Rectal smooth muscle tissue (tissue), 1 donor: ENCODE data around the gene GPC6.
"Not testable (repeated sequence)": the region's sequence is repeated elsewhere in the genome, so short reads cannot be mapped to it uniquely, and the experiment has no call there.

Source experiments
- H3K27ac ChIP-seq: one replicate; pipeline ENCODE4 v1.7.0; 2013; ENCODE audit warnings: low read depth, low read length, inconsistent platforms
- H3K27me3 ChIP-seq: one replicate; pipeline ENCODE4 v1.7.0; 2013; ENCODE audit warnings: low read length; ENCODE audit not compliant: control insufficient read depth, insufficient read depth
- H3K36me3 ChIP-seq: one replicate; pipeline ENCODE4 v1.7.0; 2013; ENCODE audit warnings: low read length; ENCODE audit not compliant: control insufficient read depth, insufficient read depth
- H3K4me1 ChIP-seq: one replicate; pipeline ENCODE4 v1.7.0; 2013; ENCODE audit warnings: low read length; ENCODE audit not compliant: control insufficient read depth, insufficient read depth
- H3K4me3 ChIP-seq: one replicate; pipeline ENCODE4 v1.7.0; 2013; ENCODE audit warnings: low read length
- H3K9ac ChIP-seq: one replicate; pipeline ENCODE4 v1.7.0; 2013; ENCODE audit warnings: low read length

The GPC6 gene

DNA sequence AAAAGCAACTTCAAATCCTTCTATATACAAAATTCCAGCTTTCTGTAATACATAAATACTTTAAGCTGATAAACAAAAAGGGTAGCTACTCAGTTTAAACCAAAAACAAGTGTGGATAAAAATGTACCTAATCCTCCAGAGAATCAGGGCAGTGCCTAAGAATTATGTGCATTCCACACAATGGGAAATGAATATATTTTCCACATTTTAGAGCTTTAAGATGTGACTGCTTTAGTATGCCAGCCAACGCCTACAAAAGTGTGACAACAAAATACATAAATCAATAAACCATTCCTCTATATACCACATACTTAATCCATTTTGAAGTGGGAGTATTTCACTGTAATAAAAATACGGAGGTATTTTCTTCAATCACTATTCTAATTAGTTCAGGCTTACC is 977.6 kb downstream of the GPC6 start:
- Histone ChIP-seq H3K27ac (no peak overlapping the region), H3K36me3 (no peaks in the 10 kb centered on the region), H3K27me3 (no peaks in the 10 kb centered on the region), H3K4me3 (no peak overlapping the region), H3K4me1 (no peaks in the 10 kb centered on the region), H3K9ac (no peak overlapping the region)

DNA sequence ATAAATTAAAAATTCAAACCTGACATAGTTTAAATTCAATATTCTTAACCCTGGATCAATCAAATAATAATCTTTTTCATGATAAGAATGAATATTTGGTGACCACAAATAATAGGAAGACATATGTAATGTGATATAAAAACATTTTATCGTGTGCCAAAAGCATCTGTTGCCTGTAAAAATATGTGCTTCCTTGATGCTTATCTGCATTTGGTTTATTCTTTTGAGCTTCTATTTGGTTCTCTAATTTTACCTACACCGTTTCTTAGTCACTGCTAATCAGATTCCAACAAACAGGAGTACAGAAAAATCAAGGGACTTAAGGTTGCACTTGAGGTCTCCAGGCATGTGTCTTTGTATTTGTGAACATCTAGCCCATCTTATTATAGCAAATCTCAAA is 978.3 kb downstream of the GPC6 start:
- no peaks in the 10 kb centered on the region for H3K4me1 ChIP-seq
- H3K9ac ChIP-seq = no peak overlapping the region
- no peak overlapping the region for H3K27ac ChIP-seq
- no peaks in the 10 kb centered on the region for H3K27me3 ChIP-seq
- no peaks in the 10 kb centered on the region for H3K36me3 ChIP-seq
- H3K4me3 ChIP-seq = no peak overlapping the region

DNA sequence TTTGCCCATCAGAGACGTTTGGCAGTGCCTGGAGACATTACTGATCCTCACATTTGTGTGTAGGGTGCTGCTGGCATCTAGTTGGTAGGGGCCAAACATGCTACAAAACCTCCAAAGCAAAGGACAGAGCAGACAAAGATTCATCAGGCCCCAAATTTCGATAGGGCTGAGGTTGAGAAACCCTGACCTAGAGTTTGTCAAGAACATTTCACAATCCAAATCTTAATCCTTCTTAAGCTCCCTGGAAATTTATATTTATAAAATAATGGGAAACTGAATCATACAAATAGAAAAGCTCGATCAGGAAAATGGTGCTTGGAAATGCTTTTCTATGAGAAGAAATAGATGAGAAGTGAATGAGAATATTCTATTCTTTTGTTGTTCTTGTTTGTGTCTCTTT is 979.3 kb downstream of the GPC6 start:
- Histone ChIP-seq H3K4me3 (no peak overlapping the region), H3K4me1 (no peaks in the 10 kb centered on the region), H3K36me3 (no peaks in the 10 kb centered on the region), H3K27ac (no peak overlapping the region), H3K27me3 (no peaks in the 10 kb centered on the region), H3K9ac (no peak overlapping the region)

DNA sequence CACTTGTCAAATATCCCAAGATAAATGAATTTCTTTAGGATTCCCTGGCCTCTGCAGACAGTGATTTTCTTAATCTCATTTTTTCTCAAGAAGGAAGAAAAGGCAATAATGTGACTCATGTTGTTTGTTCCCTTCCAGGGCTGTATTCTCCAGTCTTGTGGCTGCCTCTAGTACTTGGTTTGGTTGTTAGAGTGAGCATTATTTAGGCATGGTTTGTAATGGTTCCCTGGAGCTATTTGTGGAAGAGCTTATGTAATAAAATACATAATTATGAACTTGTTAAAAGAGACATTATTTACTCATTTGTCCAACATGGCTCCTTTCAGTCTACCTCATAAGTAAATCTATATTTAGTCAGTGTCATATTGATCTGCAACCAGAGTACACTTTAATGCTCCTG is 982.5 kb downstream of the GPC6 start:
- Histone ChIP-seq H3K9ac (no peak overlapping the region), H3K36me3 (no peaks in the 10 kb centered on the region), H3K27ac (no peak overlapping the region), H3K4me1 (no peaks in the 10 kb centered on the region), H3K4me3 (no peak overlapping the region), H3K27me3 (no peaks in the 10 kb centered on the region)

DNA sequence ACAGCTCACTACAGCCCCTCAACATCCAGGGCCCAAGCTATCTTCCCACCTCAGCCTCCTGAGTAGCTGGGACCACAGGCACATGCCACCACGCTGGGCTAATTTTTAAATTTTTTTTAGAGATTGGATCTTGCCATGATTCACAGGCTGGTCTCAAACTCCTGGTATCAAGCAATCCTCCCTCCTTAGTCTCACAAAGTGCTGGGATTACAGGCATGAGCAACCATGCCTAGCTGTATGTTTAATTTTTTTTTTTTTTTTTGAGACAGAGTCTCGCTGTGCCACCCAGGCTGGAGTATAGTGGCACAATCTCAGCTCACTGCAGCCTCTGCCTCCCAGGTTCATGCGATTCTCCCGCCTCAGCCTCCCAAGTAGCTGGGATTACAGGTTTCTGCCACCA is 983.3 kb downstream of the GPC6 start:
- H3K9ac ChIP-seq, H3K36me3 ChIP-seq, H3K4me3 ChIP-seq, H3K4me1 ChIP-seq, H3K27ac ChIP-seq, H3K27me3 ChIP-seq: not testable (repeated sequence)

DNA sequence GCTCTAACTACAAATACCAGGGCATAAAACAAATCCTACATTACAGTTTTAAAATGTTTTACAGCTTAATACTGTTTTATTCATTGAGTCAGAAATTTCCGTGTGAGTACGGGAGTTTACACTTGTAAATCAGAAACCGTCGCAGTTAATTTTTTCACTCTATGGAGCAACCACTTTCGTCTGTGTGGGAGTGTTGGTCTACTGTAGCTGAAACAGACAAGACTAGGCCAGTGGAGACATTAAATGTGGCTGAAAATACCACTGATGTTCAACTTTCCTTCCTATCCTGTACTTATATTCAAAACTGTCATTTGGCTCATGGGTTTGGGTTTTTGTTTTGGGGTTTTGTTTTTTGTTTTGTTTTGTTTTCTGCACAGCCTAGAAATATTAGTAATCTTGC is 984.2 kb downstream of the GPC6 start:
- Histone ChIP-seq H3K36me3 (no peaks in the 10 kb centered on the region), H3K4me3 (no peak overlapping the region), H3K27me3 (no peaks in the 10 kb centered on the region), H3K9ac (no peak overlapping the region), H3K4me1 (no peaks in the 10 kb centered on the region), H3K27ac (no peak overlapping the region)

DNA sequence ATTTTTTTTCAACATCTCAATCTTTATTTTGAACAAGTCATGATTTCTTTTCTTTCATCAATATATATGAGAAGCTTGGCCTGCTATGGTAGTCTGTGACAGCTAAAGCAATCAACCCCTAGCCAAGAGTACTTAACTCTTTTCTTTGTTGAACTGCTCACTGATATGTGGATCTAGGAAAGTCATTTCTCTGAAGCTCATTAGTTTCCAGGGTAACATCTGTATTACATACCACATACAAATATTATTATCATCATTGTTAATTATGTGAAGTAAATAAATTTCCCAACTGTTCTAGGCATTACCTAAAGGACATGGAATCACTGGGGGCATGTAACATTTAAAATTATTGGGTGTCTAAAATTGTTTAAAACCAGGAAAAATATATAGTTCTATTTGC is 985.6 kb downstream of the GPC6 start:
- no peak overlapping the region for H3K27ac ChIP-seq
- H3K36me3 ChIP-seq = no peaks in the 10 kb centered on the region
- H3K27me3 ChIP-seq = no peaks in the 10 kb centered on the region
- H3K4me1 ChIP-seq = no peaks in the 10 kb centered on the region
- no peak overlapping the region for H3K9ac ChIP-seq
- H3K4me3 ChIP-seq = no peak overlapping the region

DNA sequence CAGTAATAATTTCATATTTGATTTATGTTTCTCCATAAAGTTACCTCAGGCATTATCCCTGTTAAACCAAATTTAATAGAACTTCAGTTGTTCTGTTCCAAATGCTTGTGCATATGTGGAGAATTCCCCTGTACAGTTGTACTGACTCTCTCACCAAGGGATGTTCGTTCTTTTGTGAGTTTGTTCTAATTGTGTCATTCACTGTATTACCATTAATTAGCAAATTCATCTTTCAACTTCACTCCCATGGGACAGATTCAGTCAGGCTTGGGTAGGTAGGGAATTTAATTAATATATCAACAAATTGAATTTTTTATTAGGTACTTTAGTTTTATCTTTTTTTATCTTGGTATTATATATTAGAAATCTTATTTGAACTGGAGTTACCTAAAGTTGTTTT is 987.5 kb downstream of the GPC6 start:
- no peak overlapping the region for H3K27ac ChIP-seq
- H3K9ac ChIP-seq = no peak overlapping the region
- H3K27me3 ChIP-seq = no peaks in the 10 kb centered on the region
- no peaks in the 10 kb centered on the region for H3K4me1 ChIP-seq
- no peak overlapping the region for H3K4me3 ChIP-seq
- no peaks in the 10 kb centered on the region for H3K36me3 ChIP-seq

DNA sequence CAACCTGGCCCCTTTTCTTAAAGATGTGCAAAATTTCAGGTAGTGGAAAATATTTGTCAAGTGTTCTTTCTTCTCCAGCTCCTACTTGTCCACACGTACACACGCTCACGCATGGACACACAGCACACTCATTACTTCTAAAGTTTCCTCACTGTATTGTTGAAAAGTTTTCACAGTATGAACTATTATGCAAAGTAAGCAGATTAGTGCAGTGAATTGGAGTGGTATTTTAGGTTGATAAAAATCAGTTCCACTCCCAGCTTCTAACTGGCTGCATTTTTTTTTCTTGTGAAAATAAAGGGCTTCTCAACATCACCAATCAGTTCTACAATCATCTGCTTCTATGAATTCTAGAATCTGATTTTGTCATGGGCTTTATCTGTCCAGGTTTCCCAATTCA is 988.4 kb downstream of the GPC6 start:
- Histone ChIP-seq H3K36me3 (no peaks in the 10 kb centered on the region), H3K9ac (no peak overlapping the region)

DNA sequence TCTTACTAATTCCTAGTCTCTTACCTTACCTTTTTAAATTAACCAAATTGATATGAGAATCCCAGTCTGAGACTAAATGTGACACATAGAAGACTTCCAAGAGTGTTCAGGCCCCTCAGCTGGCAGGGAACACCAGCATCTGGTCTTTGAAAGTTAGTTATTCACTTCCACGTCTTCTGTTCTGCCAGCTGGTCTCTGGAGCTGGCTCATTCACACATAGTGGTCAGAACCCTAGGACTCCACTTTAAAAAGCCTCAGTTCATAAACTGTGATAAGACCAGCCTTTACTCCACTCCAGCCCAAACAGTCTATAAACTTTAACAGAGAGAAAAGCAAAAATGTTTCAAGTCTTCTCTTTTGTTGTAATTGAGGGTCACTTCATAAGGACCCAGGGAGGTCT is 989.9 kb downstream of the GPC6 start:
- Histone ChIP-seq H3K4me3 (no peak overlapping the region), H3K36me3 (no peaks in the 10 kb centered on the region), H3K9ac (no peak overlapping the region), H3K4me1 (no peaks in the 10 kb centered on the region), H3K27ac (no peak overlapping the region), H3K27me3 (no peaks in the 10 kb centered on the region)

More for the DNA sequence above, 988.4 kb downstream of the GPC6 start:
- H3K27me3 ChIP-seq = no peaks in the 10 kb centered on the region
- H3K4me3 ChIP-seq = no peak overlapping the region
- H3K4me1 ChIP-seq = no peaks in the 10 kb centered on the region
- H3K27ac ChIP-seq = no peak overlapping the region

DNA sequence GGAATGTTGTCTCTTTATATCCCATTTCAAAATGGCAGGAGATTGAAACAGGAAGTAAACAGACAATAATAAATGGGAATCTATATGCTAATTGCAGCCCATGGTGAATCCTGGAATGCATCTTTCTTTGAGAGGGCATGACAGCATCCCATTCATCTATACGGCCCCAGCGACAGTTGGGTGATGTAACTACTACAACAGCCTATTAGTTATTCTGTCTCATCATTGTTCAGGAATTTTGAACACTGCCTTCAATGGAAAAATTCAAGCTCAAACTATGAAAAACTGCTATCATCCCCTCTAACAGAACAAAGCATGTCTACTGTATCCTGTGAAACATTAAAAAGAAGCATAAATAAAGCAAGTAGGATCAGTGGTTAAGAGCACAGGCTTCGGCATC is 990.8 kb downstream of the GPC6 start:
- Histone ChIP-seq H3K4me1 (no peaks in the 10 kb centered on the region), H3K4me3 (no peak overlapping the region), H3K27ac (no peak overlapping the region), H3K9ac (no peak overlapping the region), H3K27me3 (no peaks in the 10 kb centered on the region), H3K36me3 (no peaks in the 10 kb centered on the region)

DNA sequence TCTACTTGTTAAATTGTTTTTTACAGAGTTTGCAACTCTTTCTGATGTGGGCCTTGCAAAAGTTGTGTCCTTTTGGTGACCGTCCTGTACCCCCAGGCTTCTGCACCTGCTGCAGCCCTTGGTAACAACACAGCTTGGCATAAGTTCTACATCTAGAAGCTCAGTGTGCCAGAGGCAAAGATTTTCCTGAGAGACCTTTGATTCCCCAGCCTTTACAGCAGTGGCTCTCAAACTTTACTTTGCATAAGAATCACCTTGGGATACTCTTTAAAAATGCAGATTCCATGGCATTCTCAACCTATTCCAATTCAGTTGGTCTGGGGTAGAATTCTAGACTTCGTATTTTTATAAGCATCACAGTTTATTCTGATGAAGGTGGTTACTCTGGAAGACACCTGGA is 991.9 kb downstream of the GPC6 start:
- Histone ChIP-seq H3K36me3 (no peaks in the 10 kb centered on the region), H3K4me1 (no peaks in the 10 kb centered on the region), H3K4me3 (no peak overlapping the region), H3K9ac (no peak overlapping the region), H3K27ac (no peak overlapping the region), H3K27me3 (no peaks in the 10 kb centered on the region)

DNA sequence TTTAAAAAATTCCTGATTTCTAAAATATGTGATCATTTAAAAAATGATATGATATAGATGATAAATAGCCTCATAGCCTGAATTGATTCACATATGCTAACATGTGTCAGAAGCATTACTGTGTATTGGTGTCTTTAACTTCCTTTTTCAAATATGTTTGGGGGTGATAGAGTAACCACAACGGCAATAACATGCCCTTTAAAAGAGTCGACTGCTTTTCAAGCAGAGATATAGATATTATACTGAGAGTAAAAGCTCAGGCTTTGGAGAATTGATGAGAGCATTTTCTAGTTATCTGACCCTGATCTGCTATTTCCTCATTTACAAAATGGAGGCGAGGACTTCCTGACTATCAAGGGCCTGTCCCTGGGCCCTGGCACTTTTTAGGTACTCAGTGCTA is 992.3 kb downstream of the GPC6 start:
- Histone ChIP-seq H3K27ac (no peak overlapping the region), H3K27me3 (no peaks in the 10 kb centered on the region), H3K4me3 (no peak overlapping the region), H3K4me1 (no peaks in the 10 kb centered on the region), H3K9ac (no peak overlapping the region), H3K36me3 (no peaks in the 10 kb centered on the region)

DNA sequence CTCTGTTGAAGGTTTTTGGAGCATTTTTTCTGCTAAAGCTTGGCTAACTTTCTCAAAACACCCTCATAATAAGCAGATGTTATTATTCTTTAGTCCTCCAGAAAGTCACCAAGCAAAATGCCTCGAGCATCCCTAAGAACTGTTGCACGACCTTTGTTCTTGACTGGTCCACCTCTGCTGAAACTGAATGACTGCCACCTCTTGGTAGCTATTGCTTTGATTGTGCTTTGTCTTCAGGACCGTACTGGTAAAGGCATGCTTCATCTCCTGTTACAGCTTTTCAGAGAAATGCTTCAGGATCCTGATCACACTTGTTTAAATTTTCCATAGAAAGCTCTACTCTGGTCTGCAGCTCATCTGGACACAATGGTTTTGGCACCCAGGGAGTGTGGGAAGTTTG is 998.1 kb downstream of the GPC6 start:
- no peak overlapping the region for H3K27ac ChIP-seq
- H3K4me1 ChIP-seq = peaks cover 2% of the 10 kb centered on the region
- no peaks in the 10 kb centered on the region for H3K27me3 ChIP-seq
- H3K4me3 ChIP-seq = no peak overlapping the region
- no peak overlapping the region for H3K9ac ChIP-seq
- no peaks in the 10 kb centered on the region for H3K36me3 ChIP-seq
